Uterus (tissue), 2 donors: ENCODE data around the gene KIN.

Experiments used
- POLR2A ChIP-seq, 2 donors: fragments of 450-650 bp; IDR thresholded peaks; one replicate each; pipeline ENCODE4 v1.6.1; 2016; ENCODE audit warnings: antibody characterized with exemption in 2 of 2, mild to moderate bottlenecking in 1 of 2, moderate library complexity in 1 of 2
- TF ChIP-seq, protein P1 (sequence below), 4 experiments: fragments of 200-600 bp in 2 of 4; fragments of 450-650 bp in 2 of 4; sonication (generic) in 2 of 4; IDR thresholded peaks; one replicate each; pipeline ENCODE4 v1.5.1; 2016 to 2019; ENCODE audit warnings: antibody characterized with exemption in 4 of 4, mild to moderate bottlenecking in 2 of 4, moderate library complexity in 1 of 4

DNA sequence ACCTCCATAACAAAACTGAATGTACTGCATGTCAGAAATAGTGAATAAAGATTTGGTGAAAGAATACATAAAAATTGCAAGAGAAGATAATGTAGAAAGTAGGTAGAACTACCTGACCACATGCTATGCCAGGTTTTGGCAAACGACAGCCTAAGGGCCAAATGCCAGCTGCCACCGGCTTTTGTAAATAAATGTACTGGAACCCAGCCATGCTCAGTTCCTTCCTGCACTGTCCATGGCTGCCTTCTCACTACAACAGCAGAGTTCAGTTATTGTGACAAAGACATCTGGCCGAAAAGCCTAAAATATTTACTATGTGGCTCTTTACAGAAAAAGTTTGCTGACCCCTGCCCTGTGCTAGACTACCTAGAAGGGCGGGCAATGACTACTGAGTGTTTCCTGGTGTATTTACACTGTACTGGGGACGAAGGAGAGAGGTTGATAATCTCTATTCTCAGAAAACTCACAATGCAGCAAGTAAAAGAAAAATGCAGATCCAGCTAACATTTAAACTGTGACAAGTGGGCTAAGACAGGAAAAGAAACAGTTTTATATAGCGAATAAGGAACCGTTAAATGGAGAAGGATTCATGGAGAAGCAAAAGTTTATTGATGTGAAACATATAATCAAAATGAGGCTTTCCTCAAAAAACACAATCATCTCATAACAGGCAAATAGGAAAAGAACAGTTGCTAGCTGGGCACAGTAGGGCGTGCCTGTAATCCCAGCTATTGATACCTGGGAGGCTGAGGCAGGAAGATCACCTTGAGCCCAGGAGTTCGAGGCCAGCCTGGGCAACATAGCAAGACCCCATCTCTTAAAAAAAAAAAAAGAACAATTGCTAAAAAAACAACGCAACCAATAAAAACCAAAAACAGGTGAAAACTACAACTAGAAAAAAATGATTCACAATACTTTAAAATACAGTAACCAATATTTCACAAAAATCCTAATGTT, 13.7 kb downstream of the KIN start:
- TF ChIP-seq POLR2A (IDR thresholded peaks at IDR 0.05), result no peak
- TF ChIP-seq, protein P1, sequence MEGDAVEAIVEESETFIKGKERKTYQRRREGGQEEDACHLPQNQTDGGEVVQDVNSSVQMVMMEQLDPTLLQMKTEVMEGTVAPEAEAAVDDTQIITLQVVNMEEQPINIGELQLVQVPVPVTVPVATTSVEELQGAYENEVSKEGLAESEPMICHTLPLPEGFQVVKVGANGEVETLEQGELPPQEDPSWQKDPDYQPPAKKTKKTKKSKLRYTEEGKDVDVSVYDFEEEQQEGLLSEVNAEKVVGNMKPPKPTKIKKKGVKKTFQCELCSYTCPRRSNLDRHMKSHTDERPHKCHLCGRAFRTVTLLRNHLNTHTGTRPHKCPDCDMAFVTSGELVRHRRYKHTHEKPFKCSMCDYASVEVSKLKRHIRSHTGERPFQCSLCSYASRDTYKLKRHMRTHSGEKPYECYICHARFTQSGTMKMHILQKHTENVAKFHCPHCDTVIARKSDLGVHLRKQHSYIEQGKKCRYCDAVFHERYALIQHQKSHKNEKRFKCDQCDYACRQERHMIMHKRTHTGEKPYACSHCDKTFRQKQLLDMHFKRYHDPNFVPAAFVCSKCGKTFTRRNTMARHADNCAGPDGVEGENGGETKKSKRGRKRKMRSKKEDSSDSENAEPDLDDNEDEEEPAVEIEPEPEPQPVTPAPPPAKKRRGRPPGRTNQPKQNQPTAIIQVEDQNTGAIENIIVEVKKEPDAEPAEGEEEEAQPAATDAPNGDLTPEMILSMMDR (IDR thresholded peaks at IDR 0.05), result no peak
